ENCODE results near the gene ZNF79.
"Not testable (repeated sequence)": the region's sequence is repeated elsewhere in the genome, so short reads cannot be mapped to it uniquely, and the experiment has no call there.

ZNF79 gene

GRCh38 chr9:127457191-127457878 is 33.2 kb downstream of the ZNF79 start:
- no peak for DNase-seq (ENCODE audit: low read depth)

GRCh38 chr9:127458921-127459320 is 34.7 kb downstream of the ZNF79 start:
- no peak for DNase-seq (ENCODE audit: low read depth)

- DNase-seq (ENCODE audit: low read depth) = no peak
Observed at GRCh38 chr9:127463382-127463781, 39.2 kb downstream of the ZNF79 start.

GRCh38 chr9:127463911-127464310 is 39.7 kb downstream of the ZNF79 start:
- DNase-seq (ENCODE audit: low read depth) = no peak

- DNase-seq (ENCODE audit: low read depth) = not testable (repeated sequence)
Observed at GRCh38 chr9:127466407-127466917, 42.3 kb downstream of the ZNF79 start.

GRCh38 chr9:127467621-127468020 is 43.4 kb downstream of the ZNF79 start:
- no peak for DNase-seq (ENCODE audit: low read depth)

- DNase-seq (ENCODE audit: low read depth) = no peak
Observed at GRCh38 chr9:127470662-127471061, 46.5 kb downstream of the ZNF79 start.

GRCh38 chr9:127473501-127473900 is 49.3 kb downstream of the ZNF79 start:
- no peak for DNase-seq (ENCODE audit: low read depth)

GRCh38 chr9:127473932-127474331 is 49.8 kb downstream of the ZNF79 start:
- DNase-seq (ENCODE audit: low read depth) = no peak

- DNase-seq (ENCODE audit: low read depth) = no peak
Observed at GRCh38 chr9:127474592-127474991, 50.4 kb downstream of the ZNF79 start.

- no peak for DNase-seq (ENCODE audit: low read depth)
Observed at GRCh38 chr9:127479507-127480081, 55.4 kb downstream of the ZNF79 start.

- no peak for DNase-seq (ENCODE audit: low read depth)
Observed at GRCh38 chr9:127482662-127483061, 58.5 kb downstream of the ZNF79 start.

GRCh38 chr9:127485995-127486394 is 61.8 kb downstream of the ZNF79 start:
- DNase-seq (ENCODE audit: low read depth) = no peak

- no peak for DNase-seq (ENCODE audit: low read depth)
Observed at GRCh38 chr9:127488946-127489345, 64.8 kb downstream of the ZNF79 start.

GRCh38 chr9:127489471-127490115 is 65.4 kb downstream of the ZNF79 start:
- no peak for DNase-seq (ENCODE audit: low read depth)

- no peak for DNase-seq (ENCODE audit: low read depth)
Observed at GRCh38 chr9:127490535-127491230, 66.5 kb downstream of the ZNF79 start.

- no peak for DNase-seq (ENCODE audit: low read depth)
Observed at GRCh38 chr9:127491516-127491915, 67.3 kb downstream of the ZNF79 start.

- no peak for DNase-seq (ENCODE audit: low read depth)
Observed at GRCh38 chr9:127492616-127493015, 68.4 kb downstream of the ZNF79 start.

GRCh38 chr9:127493592-127494303 is 69.6 kb downstream of the ZNF79 start:
- DNase-seq (ENCODE audit: low read depth) = no peak

- no peak for DNase-seq (ENCODE audit: low read depth)
Observed at GRCh38 chr9:127494304-127494702, 70.1 kb downstream of the ZNF79 start.
